Aortic smooth muscle cell (primary cell): ENCODE measurements around the gene ACTL9. TPM values are rescaled to one million over a fixed set of nuclear protein-coding genes. Genes with fewer than 3 reads are reported as not detected.

Source experiments
- total RNA-seq: library from RNA; depleted of rRNA; stranded (reverse); fragments of >200 nt; gene quantifications from 2 replicates; pipeline ENCODE4 v1.2.3, GENCODE V29; 2014

Gene ACTL9
- total RNA-seq: not detected in 2 replicates

GRCh38 chr19:8698433-8699063 lies at the start of gene ACTL9:
ACTL9 (minus strand) TSS chr19:8698795; CDS start chr19:8698701, 94 bp downstream.

GRCh38 chr19:8721334-8721733 lies 22.7 kb upstream of the ACTL9 start, which contains the start of gene OR2Z1:
OR2Z1 (plus strand) TSS chr19:8721634; CDS start chr19:8731029, 9,395 bp downstream.

Other genes starting within 250 kb of the ACTL9 start
- gene PRAM1, start 196.2 kb downstream of the ACTL9 start, total RNA-seq: not detected in 2 replicates
- gene ZNF414, start 184.6 kb downstream of the ACTL9 start, total RNA-seq: 3.1 and 3.2 TPM in 2 replicates
- gene MYO1F, start 121.4 kb downstream of the ACTL9 start, total RNA-seq: 0.13 and 0.19 TPM in 2 replicates
- 12.0 and 24.2 TPM in 2 replicates for gene ADAMTS10, start 88.1 kb downstream of the ACTL9 start, total RNA-seq
- not detected in 2 replicates for gene NFILZ, start 68.2 kb downstream of the ACTL9 start, total RNA-seq
- gene OR2Z1, start 22.8 kb upstream of the ACTL9 start, total RNA-seq: not detected in 2 replicates
- gene ZNF558, start 133.5 kb upstream of the ACTL9 start, total RNA-seq: 12.9 and 14.1 TPM in 2 replicates
- not detected in 2 replicates for gene MBD3L1, start 133.6 kb upstream of the ACTL9 start, total RNA-seq